Raji (cell line): Measurements from ENCODE around the gene PIK3C3.

Source experiments
- POLR2A ChIP-seq: IDR thresholded peaks from 2 replicates; pipeline ENCODE4 v1.6.1; 2011; ENCODE audit warnings: low read depth, low read length, control low read depth; ENCODE audit not compliant: insufficient read depth

The PIK3C3 gene

GRCh38 chr18:42038936-42039335 is 83.9 kb downstream of the PIK3C3 start:
- TF ChIP-seq POLR2A, result no peak

GRCh38 chr18:42039396-42039795 is 84.4 kb downstream of the PIK3C3 start:
- TF ChIP-seq POLR2A, result no peak

GRCh38 chr18:42041793-42042192 is 86.8 kb downstream of the PIK3C3 start:
- TF ChIP-seq POLR2A, result no peak

- no peak for TF ChIP-seq POLR2A
These were observed 90.3 kb downstream of the PIK3C3 start for GRCh38 chr18:42045346-42045745.

GRCh38 chr18:42047721-42048120 is 92.7 kb downstream of the PIK3C3 start:
- no peak for TF ChIP-seq POLR2A

- no peak for TF ChIP-seq POLR2A
These were observed 93.1 kb downstream of the PIK3C3 start for GRCh38 chr18:42048158-42048557.

GRCh38 chr18:42051411-42051810 is 96.4 kb downstream of the PIK3C3 start:
- TF ChIP-seq POLR2A, result no peak

GRCh38 chr18:42052122-42052708 is 97.2 kb downstream of the PIK3C3 start:
- TF ChIP-seq POLR2A, result no peak

GRCh38 chr18:42053188-42053781 is 98.3 kb downstream of the PIK3C3 start:
- no peak for TF ChIP-seq POLR2A

- no peak for TF ChIP-seq POLR2A
These were observed 109.1 kb downstream of the PIK3C3 start for GRCh38 chr18:42064109-42064508.

GRCh38 chr18:42067518-42067917 is 112.5 kb downstream of the PIK3C3 start:
- no peak for TF ChIP-seq POLR2A

- TF ChIP-seq POLR2A, result no peak
These were observed 113.0 kb downstream of the PIK3C3 start for GRCh38 chr18:42068030-42068429.

GRCh38 chr18:42069036-42069435 is 114.0 kb downstream of the PIK3C3 start:
- TF ChIP-seq POLR2A, result no peak

- no peak for TF ChIP-seq POLR2A
These were observed 117.4 kb downstream of the PIK3C3 start for GRCh38 chr18:42072407-42072806.

GRCh38 chr18:42074704-42075103 is 119.7 kb downstream of the PIK3C3 start:
- no peak for TF ChIP-seq POLR2A

- no peak for TF ChIP-seq POLR2A
These were observed 123.7 kb downstream of the PIK3C3 start for GRCh38 chr18:42078711-42079110.

- TF ChIP-seq POLR2A, result no peak
These were observed 125.3 kb downstream of the PIK3C3 start for GRCh38 chr18:42080340-42080739.
